HG03469 (cell line): ENCODE data around the gene CNFN.
"Not testable (repeated sequence)": the region's sequence is repeated elsewhere in the genome, so short reads cannot be mapped to it uniquely, and the experiment has no call there.

ENCODE experiments used
- ATAC-seq: cut with Tn5 transposase; IDR thresholded peaks from one replicate; pipeline ENCODE4 v1.9.1; 2021; ENCODE audit warnings: mild to moderate bottlenecking, moderate library complexity, moderate number of reproducible peaks; ENCODE audit not compliant: unreplicated experiment

CNFN gene

GRCh38 chr19:42352301-42353259, 37.5 kb downstream of the CNFN start:
- no peak for ATAC-seq

- no peak for ATAC-seq
Observed at GRCh38 chr19:42351079-42351735, 38.9 kb downstream of the CNFN start.

- ATAC-seq = no peak
Observed at GRCh38 chr19:42350417-42350816, 39.7 kb downstream of the CNFN start.

- ATAC-seq = no peak
Observed at GRCh38 chr19:42349378-42350107, 40.6 kb downstream of the CNFN start.

- no peak for ATAC-seq
Observed at GRCh38 chr19:42348211-42348610, 41.9 kb downstream of the CNFN start.

- no peak for ATAC-seq
Observed at GRCh38 chr19:42345191-42345812, 44.8 kb downstream of the CNFN start.

GRCh38 chr19:42344336-42344893, 45.7 kb downstream of the CNFN start:
- no peak for ATAC-seq

GRCh38 chr19:42343344-42344110, 46.6 kb downstream of the CNFN start:
- no peak for ATAC-seq

GRCh38 chr19:42339922-42340321, 50.2 kb downstream of the CNFN start:
- not testable (repeated sequence) for ATAC-seq

- ATAC-seq = not testable (repeated sequence)
Observed at GRCh38 chr19:42339126-42339860, 50.8 kb downstream of the CNFN start.
